Stimulated activated CD8-positive, alpha-beta memory T cell treated with anti-CD3 and anti-CD28 coated beads, Interleukin-12 subunit alpha, Interleukin-12 subunit beta, amount 100 ng/mL, for 24 hours (primary cell): ENCODE measurements around the gene MAP6.

Experiments used
- DNase-seq: peaks from one replicate; pipeline ENCODE4 v3.0.0-alpha.2; 2020; ENCODE audit errors: extremely low read depth

MAP6 gene

DNA sequence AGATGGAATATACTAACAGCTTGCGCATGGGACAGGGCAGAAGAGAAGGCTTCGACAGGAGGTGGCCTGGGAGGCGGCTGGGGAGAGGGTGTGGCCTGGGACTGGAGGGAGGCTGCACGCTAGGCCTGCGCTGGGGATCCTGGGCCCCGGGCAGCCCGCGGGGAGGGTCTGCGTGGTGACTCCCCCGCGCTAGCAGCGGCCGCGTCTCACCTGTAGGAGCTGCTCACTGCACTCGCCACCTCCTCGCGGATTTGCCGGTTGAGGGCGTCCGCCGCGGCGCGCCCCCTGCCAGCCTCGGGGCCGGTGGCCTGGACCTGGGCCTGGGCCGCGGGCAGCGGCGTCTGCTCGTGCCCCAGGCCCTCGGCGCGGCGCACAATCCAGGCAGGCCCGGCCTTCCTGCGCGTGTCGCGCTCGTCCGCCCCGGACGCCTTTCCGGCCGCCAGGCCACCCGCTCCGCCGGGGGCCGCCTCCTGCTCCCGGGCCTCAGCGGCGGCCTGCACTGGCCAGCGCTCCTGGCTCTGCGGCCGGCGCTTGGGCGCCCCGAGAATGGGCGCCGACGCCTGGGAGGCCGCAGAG is 1.5 kb downstream of the MAP6 start:
- DNase-seq: no peak

DNA sequence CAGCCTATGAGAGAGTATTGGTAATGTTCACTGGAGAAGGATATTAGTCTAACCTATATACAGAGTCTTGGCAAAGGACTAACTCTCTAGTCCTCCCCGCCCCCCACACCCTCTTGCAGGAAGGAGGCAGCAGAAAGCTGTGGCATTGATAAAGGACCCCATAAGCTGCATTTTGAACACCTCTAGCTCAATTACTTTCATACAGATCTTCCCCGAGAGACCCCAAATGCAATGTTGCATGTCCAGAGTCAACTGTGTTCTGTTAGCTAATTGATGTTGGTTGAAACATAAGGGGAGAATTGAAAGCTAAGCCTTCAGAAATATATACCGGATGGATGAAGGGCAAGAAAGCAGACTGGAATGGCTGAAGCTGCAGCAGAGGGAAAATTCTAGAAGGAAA is 2.8 kb downstream of the MAP6 start:
- no peak for DNase-seq

GRCh38 chr11:75665126-75665525 is 3.7 kb downstream of the MAP6 start:
- DNase-seq: no peak

DNA sequence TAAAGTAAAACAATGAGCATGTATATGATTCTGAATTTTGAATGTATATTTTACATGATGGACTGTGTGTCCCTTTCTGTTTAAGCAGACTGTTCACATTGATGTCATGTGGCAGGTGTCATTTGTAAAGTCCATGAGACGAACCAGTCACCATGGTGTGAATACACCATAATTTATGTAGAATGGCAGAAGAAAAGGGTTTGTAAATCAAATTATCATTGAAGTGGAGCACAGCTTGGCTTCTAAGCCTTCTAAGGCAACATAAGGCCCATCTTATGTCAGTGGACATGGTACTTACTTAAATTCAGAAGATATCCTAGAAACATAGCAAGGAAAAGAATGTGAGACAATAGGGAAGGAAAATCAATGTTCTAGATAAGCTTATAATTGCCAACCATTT is 4.4 kb downstream of the MAP6 start:
- DNase-seq: no peak

- DNase-seq: no peak
These were observed 5.0 kb downstream of the MAP6 start for GRCh38 chr11:75663808-75664207.

- DNase-seq: no peak
These were observed 9.0 kb downstream of the MAP6 start for GRCh38 chr11:75659836-75660235.

GRCh38 chr11:75656044-75656727 is 12.7 kb downstream of the MAP6 start:
- DNase-seq: no peak

- DNase-seq: no peak
These were observed 13.2 kb downstream of the MAP6 start for GRCh38 chr11:75655605-75656004.

GRCh38 chr11:75654314-75654713 is 14.5 kb downstream of the MAP6 start:
- no peak for DNase-seq

DNA sequence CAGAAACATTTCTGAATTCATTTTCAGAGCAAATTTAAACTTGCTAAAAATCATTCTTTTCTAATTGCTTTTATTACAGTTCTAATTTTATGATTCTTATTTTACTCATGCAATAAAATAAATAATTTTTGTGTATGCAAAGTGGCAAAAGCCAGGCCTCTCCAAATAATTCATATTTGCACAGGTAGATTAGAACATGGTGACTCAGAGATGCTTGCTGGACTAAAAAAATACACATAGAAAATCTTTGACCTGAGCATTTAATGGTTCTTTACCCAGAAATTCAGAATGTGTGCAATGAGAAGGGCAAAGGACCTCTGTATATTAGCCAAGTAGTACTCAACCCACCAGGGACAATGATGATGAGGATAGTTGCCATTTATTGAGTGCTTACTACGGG is 15.3 kb downstream of the MAP6 start:
- DNase-seq: no peak

GRCh38 chr11:75652936-75653335 is 15.9 kb downstream of the MAP6 start:
- no peak for DNase-seq

DNA sequence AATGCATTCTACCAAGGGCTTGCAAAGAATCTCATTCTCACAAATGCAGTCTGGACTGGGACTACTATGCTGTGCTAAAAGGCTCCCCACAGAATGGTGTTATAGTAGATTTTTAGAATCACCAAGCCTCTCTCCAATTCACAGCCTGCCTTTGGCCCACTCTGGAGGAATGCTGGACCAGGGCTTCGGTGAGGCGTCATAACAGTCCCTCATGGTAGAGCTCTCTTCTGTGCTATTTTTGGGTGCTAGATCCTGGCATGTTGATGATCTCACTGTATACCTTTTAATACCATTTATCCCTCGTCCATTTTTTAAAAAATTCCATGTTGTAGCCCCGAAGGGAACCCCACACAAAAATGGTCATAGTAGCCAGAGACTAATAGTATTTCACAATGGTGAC is 17.6 kb downstream of the MAP6 start:
- no peak for DNase-seq

GRCh38 chr11:75650167-75650723 is 18.6 kb downstream of the MAP6 start:
- DNase-seq: no peak

- no peak for DNase-seq
These were observed 23.9 kb downstream of the MAP6 start for GRCh38 chr11:75644946-75645345.

DNA sequence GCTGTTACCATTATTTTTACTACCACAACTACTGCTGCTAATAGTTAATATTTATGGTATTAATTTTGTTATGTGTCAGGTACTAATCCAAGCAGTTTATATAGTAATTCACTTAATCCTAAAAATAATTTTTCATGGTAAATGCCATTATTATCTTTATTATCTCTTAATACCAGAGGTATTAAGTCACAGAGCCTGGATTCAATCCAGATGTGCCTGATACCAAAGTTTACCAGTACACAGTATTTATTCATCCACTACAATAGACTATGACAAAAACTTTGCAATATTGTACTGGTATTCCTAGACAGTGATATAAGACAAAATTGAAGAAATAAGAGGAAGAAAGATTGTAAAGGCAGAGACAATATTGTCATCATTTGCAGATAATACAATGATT is 24.5 kb downstream of the MAP6 start:
- DNase-seq: no peak

DNA sequence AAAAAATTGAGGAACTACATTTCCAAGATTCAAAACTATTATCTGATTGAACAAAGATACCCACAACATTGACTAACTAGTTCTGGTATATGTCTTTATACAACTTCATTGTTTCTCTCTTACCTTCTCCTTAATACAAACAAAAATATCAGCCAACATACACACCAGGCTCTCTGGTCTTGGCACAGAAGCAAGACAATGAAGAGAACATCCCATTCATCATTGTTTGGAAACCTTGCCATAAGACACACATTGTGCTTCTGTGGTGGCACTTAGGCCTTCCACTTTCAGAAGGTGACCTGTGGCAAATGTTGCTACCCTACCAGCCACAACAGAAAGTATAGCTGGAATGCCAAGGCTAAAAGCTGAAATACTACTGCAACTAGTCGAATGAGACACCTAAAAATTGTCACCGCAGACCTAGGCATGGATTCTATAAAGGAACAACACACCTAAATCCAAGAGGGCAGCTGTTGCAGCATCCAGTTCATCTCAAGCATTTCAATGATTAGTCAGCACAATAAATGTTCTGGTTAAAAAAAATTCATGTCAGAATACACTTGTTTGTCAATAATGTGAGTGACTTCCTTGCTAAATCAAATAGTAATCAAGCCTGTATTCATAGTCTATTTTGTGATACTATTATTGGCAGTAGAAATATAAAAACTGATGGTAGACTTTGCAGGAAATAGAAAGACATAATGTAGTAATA is 26.3 kb downstream of the MAP6 start:
- no peak for DNase-seq

DNA sequence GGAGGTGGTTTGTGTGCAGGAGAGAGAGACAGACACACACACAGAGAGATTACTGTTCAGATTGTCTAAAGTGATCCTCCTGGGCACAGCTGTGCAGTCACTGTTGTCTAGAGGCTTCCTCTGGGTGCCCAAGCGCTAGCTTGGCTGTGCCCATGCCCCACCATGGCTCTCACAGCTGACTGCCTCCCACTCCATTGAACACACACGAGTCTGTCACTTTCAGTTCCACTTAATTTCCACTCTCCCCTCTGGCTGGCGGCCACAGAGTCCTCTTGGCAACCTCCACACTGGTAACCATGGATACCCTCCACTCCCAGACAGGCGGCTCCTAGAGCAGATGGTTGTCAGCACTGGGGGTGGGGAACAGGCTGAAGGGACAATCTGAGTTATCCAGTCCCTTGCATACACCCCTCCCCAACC is 29.1 kb downstream of the MAP6 start:
- DNase-seq: no peak

GRCh38 chr11:75637998-75638397 is 30.8 kb downstream of the MAP6 start:
- no peak for DNase-seq

GRCh38 chr11:75635066-75635862 is 33.6 kb downstream of the MAP6 start:
- no peak for DNase-seq

- no peak for DNase-seq
These were observed 35.3 kb downstream of the MAP6 start for GRCh38 chr11:75633409-75634066.

- DNase-seq: no peak
These were observed 35.9 kb downstream of the MAP6 start for GRCh38 chr11:75632962-75633361.

GRCh38 chr11:75632450-75632849 is 36.4 kb downstream of the MAP6 start:
- DNase-seq: no peak
